Stimulated activated CD4-positive, alpha-beta T cell treated with anti-CD3 and anti-CD28 coated beads, Interleukin-4, amount 100 ng/mL, for 1 hour (primary cell): ENCODE data around the gene OPCML.

Experiments used
- DNase-seq: peaks from one replicate; pipeline ENCODE4 v3.0.0-alpha.2; 2020

The OPCML gene

GRCh38 chr11:133501643-133502539 is 30.4 kb downstream of the OPCML start:
- no peak for DNase-seq

GRCh38 chr11:133500936-133501335 is 31.4 kb downstream of the OPCML start:
- DNase-seq: no peak

- no peak for DNase-seq
These were observed 31.9 kb downstream of the OPCML start for GRCh38 chr11:133500435-133500834.

GRCh38 chr11:133498969-133499368 is 33.3 kb downstream of the OPCML start:
- no peak for DNase-seq

- DNase-seq: no peak
These were observed 34.7 kb downstream of the OPCML start for GRCh38 chr11:133497477-133498140.

GRCh38 chr11:133492895-133493294 is 39.4 kb downstream of the OPCML start:
- no peak for DNase-seq

GRCh38 chr11:133491680-133492383 is 40.5 kb downstream of the OPCML start:
- no peak for DNase-seq

GRCh38 chr11:133480722-133481121 is 51.6 kb downstream of the OPCML start:
- no peak for DNase-seq

- no peak for DNase-seq
These were observed 53.1 kb downstream of the OPCML start for GRCh38 chr11:133479209-133479608.

- DNase-seq: no peak
These were observed 55.1 kb downstream of the OPCML start for GRCh38 chr11:133477251-133477625.

- DNase-seq: no peak
These were observed 55.6 kb downstream of the OPCML start for GRCh38 chr11:133476570-133477250.

GRCh38 chr11:133474461-133474860 is 57.8 kb downstream of the OPCML start:
- no peak for DNase-seq

- DNase-seq: no peak
These were observed 64.6 kb downstream of the OPCML start for GRCh38 chr11:133467686-133468085.

GRCh38 chr11:133443206-133443747 is 89.0 kb downstream of the OPCML start:
- no peak for DNase-seq

GRCh38 chr11:133441964-133442660 is 90.2 kb downstream of the OPCML start:
- DNase-seq: no peak

GRCh38 chr11:133425992-133426391 is 106.3 kb downstream of the OPCML start:
- DNase-seq: no peak

GRCh38 chr11:133425245-133425644 is 107.1 kb downstream of the OPCML start:
- DNase-seq: no peak

GRCh38 chr11:133418218-133418617 is 114.1 kb downstream of the OPCML start:
- DNase-seq: no peak

- no peak for DNase-seq
These were observed 117.8 kb downstream of the OPCML start for GRCh38 chr11:133414506-133414905.

GRCh38 chr11:133413703-133414102 is 118.6 kb downstream of the OPCML start:
- DNase-seq: no peak

GRCh38 chr11:133409799-133410198 is 122.5 kb downstream of the OPCML start:
- DNase-seq: no peak

GRCh38 chr11:133408936-133409335 is 123.4 kb downstream of the OPCML start:
- DNase-seq: no peak
